GM19455 (cell line): Measurements from ENCODE around the gene ATP13A4.

Source experiments
- ATAC-seq: cut with Tn5 transposase; IDR thresholded peaks from one replicate; pipeline ENCODE4 v1.9.1; 2021; ENCODE audit not compliant: unreplicated experiment

The ATP13A4 gene

GRCh38 chr3:193407688-193408087 lies 147.0 kb downstream of the ATP13A4 start:
- no peak for ATAC-seq

GRCh38 chr3:193407112-193407511 lies 147.6 kb downstream of the ATP13A4 start:
- ATAC-seq, result no peak

GRCh38 chr3:193403307-193403706 lies 151.4 kb downstream of the ATP13A4 start:
- ATAC-seq, result no peak

GRCh38 chr3:193400304-193400703 lies 154.4 kb downstream of the ATP13A4 start:
- no peak for ATAC-seq

- no peak for ATAC-seq
Measured at GRCh38 chr3:193396451-193397244, 158.0 kb downstream of the ATP13A4 start.

GRCh38 chr3:193391902-193392301 lies 162.8 kb downstream of the ATP13A4 start:
- ATAC-seq, result no peak

GRCh38 chr3:193389335-193389734 lies 165.4 kb downstream of the ATP13A4 start:
- no peak for ATAC-seq

- ATAC-seq, result no peak
Measured at GRCh38 chr3:193388361-193388760, 166.3 kb downstream of the ATP13A4 start.

GRCh38 chr3:193387596-193387995 lies 167.1 kb downstream of the ATP13A4 start:
- no peak for ATAC-seq

GRCh38 chr3:193378706-193379105 lies 176.0 kb downstream of the ATP13A4 start, which contains the start of gene ATP13A5:
TSS of gene ATP13A5 (minus strand) at chr3:193378753. CDS start at chr3:193378725, 28 bp downstream.
- no peak for ATAC-seq

- ATAC-seq, result no peak
Measured at GRCh38 chr3:193377591-193377990, 177.1 kb downstream of the ATP13A4 start.

GRCh38 chr3:193375614-193376013 lies 179.1 kb downstream of the ATP13A4 start:
- ATAC-seq, result no peak

- ATAC-seq, result peak; percentile 58
Measured at GRCh38 chr3:193372783-193373182, 181.9 kb downstream of the ATP13A4 start.

- no peak for ATAC-seq
Measured at GRCh38 chr3:193367868-193368267, 186.8 kb downstream of the ATP13A4 start.

GRCh38 chr3:193357291-193357690 lies 197.4 kb downstream of the ATP13A4 start:
- ATAC-seq, result no peak

GRCh38 chr3:193354423-193354822 lies 200.3 kb downstream of the ATP13A4 start:
- ATAC-seq, result no peak
